HepG2 (cell line): ENCODE results near the gene MIB1. TPM values are rescaled to one million over a fixed set of nuclear protein-coding genes. Genes with fewer than 3 reads are reported as not detected.

Experiments used
- ATAC-seq: fragments of 200-7000 bp; cut with Tn5 transposase; 3 replicates; pipeline ENCODE4 v1.9.1; 2020; ENCODE audit warnings: mild to moderate bottlenecking, moderate library complexity
- BruUV-seq: library from RNA; stranded (reverse); fragments of 400-500 nt; replicated peaks from 2 replicates; lab custom pipeline; 2021; lab: Mats Ljungman, UMichigan
- CTCF ChIA-PET: fragments of 300-600 bp; formaldehyde crosslinking; extraction: SDS; loops from one replicate; lab custom pipeline; 2021; ENCODE audit warnings: low total read pairs, inconsistent platforms, low intra/inter-chr PET ratio; lab: Yijun Ruan, JAX
- POLR2A ChIA-PET: fragments of 350-600 bp; sonication (Branson Sonifier 250); formaldehyde crosslinking; loops from one replicate; lab custom pipeline; 2020; ENCODE audit warnings: antibody characterized with exemption, inconsistent platforms; lab: Yijun Ruan, JAX
- DNase-seq: peaks from one replicate; pipeline ENCODE4 v3.0.0-alpha.2; 2015; ENCODE audit warnings: low spot score
- FAIRE-seq: peaks from 3 replicates; lab custom pipeline; 2011; peaks lifted over from hg19 to GRCh38; lab: Jason Lieb, UNC
- H2AFZ ChIP-seq: one replicate; pipeline ENCODE4 v1.6.1; 2011; ENCODE audit warnings: low read length, inconsistent platforms
- H3K27ac ChIP-seq: fragments of 300-600 bp; 3 replicates; pipeline ENCODE4 v1.8.0; 2011; ENCODE audit warnings: mixed run types, mild to moderate bottlenecking, mixed read lengths, low read length, inconsistent platforms; ENCODE audit not compliant: insufficient read depth; ENCODE audit errors: extremely low read length
- H3K27me3 ChIP-seq, 2 experiments: fragments of 200-600 bp in 1 of 2; 2 replicates in 1 of 2; 3 replicates in 1 of 2; pipeline versions ENCODE4 v1.6.0 to v1.8.0; 2011; ENCODE audit warnings: low read length in 2 of 2, mild to moderate bottlenecking in 2 of 2, moderate library complexity in 2 of 2, inconsistent platforms in 1 of 2; ENCODE audit not compliant: insufficient read depth in 2 of 2, control insufficient read depth in 1 of 2
- H3K36me3 ChIP-seq, 2 experiments: fragments of 200-600 bp in 1 of 2; replicated peaks in 1 of 2; 2 replicates in 1 of 2; 3 replicates in 1 of 2; pipeline versions ENCODE4 v1.5.1 to v1.8.0; 2011; ENCODE audit warnings: low read length in 2 of 2, inconsistent platforms in 1 of 2; ENCODE audit not compliant: insufficient read depth in 2 of 2, control insufficient read depth in 1 of 2
- H3K4me1 ChIP-seq: 2 replicates; pipeline ENCODE4 v1.5.1; 2012; ENCODE audit warnings: low read length, inconsistent platforms; ENCODE audit not compliant: insufficient read depth
- H3K4me2 ChIP-seq: 2 replicates; pipeline ENCODE4 v1.6.0; 2011; ENCODE audit warnings: low read depth, low read length, inconsistent platforms
- H3K4me3 ChIP-seq, 3 experiments: fragments of 200-600 bp in 1 of 3; sonication (generic), shearing (Covaris generic) in 1 of 3; replicated peaks in 1 of 3; 2 replicates each; pipeline ENCODE4 v1.5.1; 2011 to 2016; ENCODE audit warnings: low read length in 3 of 3, inconsistent platforms in 2 of 3, low read depth in 2 of 3, mild to moderate bottlenecking in 2 of 3, control low read depth in 1 of 3, mixed read lengths in 1 of 3; ENCODE audit not compliant: insufficient read depth in 1 of 3
- H3K79me2 ChIP-seq: one replicate; pipeline ENCODE4 v1.6.1; 2011; ENCODE audit warnings: low read length, inconsistent platforms; ENCODE audit not compliant: insufficient read depth
- H3K9ac ChIP-seq: 2 replicates; pipeline ENCODE4 v1.6.0; 2011; ENCODE audit warnings: mild to moderate bottlenecking, low read depth, low read length, inconsistent platforms; ENCODE audit not compliant: insufficient read depth
- H3K9me3 ChIP-seq: 2 replicates; pipeline ENCODE4 v1.5.1; 2012; ENCODE audit warnings: mild to moderate bottlenecking, low read length
- H4K20me1 ChIP-seq: 2 replicates; pipeline ENCODE4 v1.6.0; 2011; ENCODE audit warnings: inconsistent platforms, mild to moderate bottlenecking, low read length, moderate library complexity; ENCODE audit not compliant: insufficient read depth
- BORCS8-MEF2B ChIP-seq: sonication (generic); formaldehyde crosslinking; IDR thresholded peaks from 2 replicates; pipeline ENCODE4 v1.8.0; 2022; ENCODE audit warnings: mild to moderate bottlenecking, missing genetic modification reagents
- CTCF ChIP-seq: sonication (generic); formaldehyde crosslinking; IDR thresholded peaks from 2 replicates; pipeline ENCODE4 v1.5.0; 2020; ENCODE audit warnings: mild to moderate bottlenecking, missing genetic modification reagents, moderate library complexity
- GABPA ChIP-seq, 2 experiments: IDR thresholded peaks; 2 replicates each; pipeline ENCODE4 v1.6.1; 2011 to 2016; ENCODE audit warnings: low read depth in 2 of 2, low read length in 1 of 2, missing biosample characterization in 1 of 2, missing genetic modification characterization in 1 of 2
- KAT7 ChIP-seq: IDR thresholded peaks from 2 replicates; pipeline ENCODE4 v1.6.1; 2018; ENCODE audit warnings: borderline replicate concordance, missing compliant biosample characterization
- MIXL1 ChIP-seq: IDR thresholded peaks from 2 replicates; pipeline ENCODE4 v1.6.1; 2016
- RBFOX2 ChIP-seq: fragments of 200-400 bp; formaldehyde crosslinking; IDR thresholded peaks from 2 replicates; pipeline ENCODE4 v1.6.1; 2017; ENCODE audit warnings: low read depth, mild to moderate bottlenecking, low read length
- SSRP1 ChIP-seq: IDR thresholded peaks from 2 replicates; pipeline ENCODE4 v1.6.1; 2016; ENCODE audit warnings: control low read depth
- TFDP1 ChIP-seq: IDR thresholded peaks from 2 replicates; pipeline ENCODE4 v1.6.1; 2016; ENCODE audit warnings: missing compliant biosample characterization, missing genetic modification reagents, borderline replicate concordance
- U2AF2 ChIP-seq: fragments of 200-400 bp; formaldehyde crosslinking; IDR thresholded peaks from 2 replicates; pipeline ENCODE4 v1.6.1; 2017; ENCODE audit warnings: low read depth, mild to moderate bottlenecking, low read length
- ZNF121 ChIP-seq: sonication (generic); formaldehyde crosslinking; IDR thresholded peaks from 2 replicates; pipeline ENCODE4 v1.5.0; 2020; ENCODE audit warnings: mild to moderate bottlenecking, missing genetic modification reagents
- ZNF558 ChIP-seq: sonication (generic); formaldehyde crosslinking; IDR thresholded peaks from 2 replicates; pipeline ENCODE4 v1.9.0; 2022; ENCODE audit warnings: mild to moderate bottlenecking, missing genetic modification reagents, borderline replicate concordance
- ZNF770 ChIP-seq: sonication (generic); formaldehyde crosslinking; IDR thresholded peaks from 2 replicates; pipeline ENCODE4 v1.5.0; 2020; ENCODE audit warnings: mild to moderate bottlenecking, missing genetic modification reagents
- ZNF816 ChIP-seq: sonication (generic); formaldehyde crosslinking; IDR thresholded peaks from 2 replicates; pipeline ENCODE4 v1.8.0; 2022; ENCODE audit warnings: missing genetic modification reagents, mild to moderate bottlenecking, borderline replicate concordance
- WGBS: methylation state at CpG from one replicate; pipeline ENCODE4 v1.1.6; 2017; ENCODE audit warnings: low lambda C conversion rate; 5-methylcytosine and 5-hydroxymethylcytosine counted together
- in situ Hi-C: cut with HindIII; loops from 2 replicates; pipeline ENCODE4 v1.10.0; 2017; ENCODE audit warnings: low pct_unique_long_range_greater_than_20kb; ENCODE audit not compliant: extremely low pct_ligation_motif_present
- intact Hi-C: fragments of 100-400 bp; cut with micrococcal nuclease; formaldehyde crosslinking; loops from one replicate; pipeline ENCODE4 v1.10.0; 2022; ENCODE audit not compliant: unreplicated experiment
- polyA plus RNA-seq, 8 experiments: library from polyadenylated mRNA; depleted of rRNA in 3 of 8; stranded (reverse) in 7 of 8; unstranded in 1 of 8; fragments of >200 nt; fragmentation: Illumina TruSeq in 4 of 8; extraction: Trizol in 4 of 8; gene quantifications; 2 replicates each; pipeline versions ENCODE4 v1.2.1 to v1.2.3, GENCODE V29; 2011 to 2016; ENCODE audit warnings: low read depth in 4 of 8, missing spikeins in 1 of 8, mixed read lengths in 1 of 8; ENCODE audit not compliant: insufficient read depth in 1 of 8
- total RNA-seq, 5 experiments: library from RNA; depleted of rRNA; stranded (reverse); fragments of >200 nt; fragmentation: Illumina TruSeq; extraction: Trizol; gene quantifications; 2 replicates each; pipeline ENCODE4 v1.2.3, GENCODE V29; 2016; ENCODE audit warnings: low read depth in 1 of 5

The MIB1 gene
- total and polyA plus RNA-seq, 2 of the 13 experiments (the other 11 are each of a cell fraction or from before 2014, with no cell fraction given): 12.0 to 47.0 TPM

DNA sequence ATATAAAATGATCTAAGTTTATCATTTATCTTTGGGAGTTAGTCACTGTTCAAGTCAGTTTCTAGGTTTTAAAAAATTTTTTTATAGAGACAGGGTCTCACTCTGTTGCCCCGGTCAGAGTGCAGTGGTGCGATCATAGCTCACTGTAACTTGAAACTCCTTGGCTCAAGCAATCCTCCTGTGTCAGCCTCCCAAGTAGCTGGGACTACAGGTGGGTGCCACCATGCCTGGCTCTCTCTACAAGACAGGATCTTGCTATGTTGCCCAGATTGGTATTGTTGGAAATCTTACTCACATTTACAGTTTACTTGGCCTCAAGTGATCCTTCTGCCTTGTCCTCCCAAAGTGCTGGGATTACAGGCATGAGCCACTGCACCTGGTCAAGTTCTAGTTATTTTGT, 74.5 kb downstream of the MIB1 start:
- no peak for DNase-seq
- in situ Hi-C loops: no loop called here
- intact Hi-C loops: no loop called here
- TF ChIP-seq BORCS8-MEF2B (CRISPR knock-in tag): no peak
- peak; percentile 23; the same call in 1 of the 2 replicates for TF ChIP-seq ZNF121
- TF ChIP-seq RBFOX2: no peak
- ChIA-PET POLR2A (no interaction called here), CTCF (no interaction called here)
- Histone ChIP-seq H3K27ac (no peak overlapping the region), H3K4me1 (no peaks in the 10 kb centered on the region), H3K36me3 (peaks cover 7 to 37% of the 10 kb centered on the region in 2 experiments; a peak in 4 of 5 replicates), H3K79me2 (no peaks in the 10 kb centered on the region), H3K9ac (no peak overlapping the region), H3K27me3 (no peaks in the 10 kb centered on the region), H4K20me1 (no peaks in the 10 kb centered on the region), H2AFZ (no peak overlapping the region), H3K4me2 (no peak overlapping the region), H3K4me3 (no peak overlapping the region), H3K9me3 (peaks cover 4% of the 10 kb centered on the region; the same call in 1 of the 2 replicates)
- no peak for FAIRE-seq
- WGBS: 100% methylated on average over 2 of the region's 2 CpGs
- no peak for ATAC-seq
- BruUV-seq: no TSS peak

GRCh38 chr18:21820033-21820810, 79.6 kb downstream of the MIB1 start:
- intact Hi-C loops: no loop called here
- no peaks in the 10 kb centered on the region for H3K79me2 ChIP-seq
- peaks cover 7 to 28% of the 10 kb centered on the region in 2 experiments; a peak in 4 of 5 replicates for H3K36me3 ChIP-seq
- WGBS: 76% methylated on average over 2 of the region's 2 CpGs
- DNase-seq (peak; percentile 8), FAIRE-seq (peak; percentile 12), ATAC-seq (no peak)
- H3K4me3 ChIP-seq: no peak overlapping the region
- no TSS peak for BruUV-seq
- H2AFZ ChIP-seq: no peak overlapping the region
- ChIA-PET CTCF (no interaction called here), POLR2A (no interaction called here)
- H3K4me2 ChIP-seq: no peak overlapping the region
- H4K20me1 ChIP-seq: no peaks in the 10 kb centered on the region
- no peaks in the 10 kb centered on the region for H3K4me1 ChIP-seq
- H3K27ac ChIP-seq: no peak overlapping the region
- no peaks in the 10 kb centered on the region for H3K27me3 ChIP-seq
- H3K9ac ChIP-seq: no peak overlapping the region
- no peaks in the 10 kb centered on the region for H3K9me3 ChIP-seq
- in situ Hi-C loops: no loop called here
- TF ChIP-seq CTCF (CRISPR knock-in tag): peak; percentile 27; the same call in 1 of the 2 replicates
- TF ChIP-seq MIXL1: no peak
- TF ChIP-seq KAT7: no peak
- no peak for TF ChIP-seq ZNF558
- TF ChIP-seq SSRP1 (CRISPR knock-in tag): no peak
- TF ChIP-seq TFDP1: no peak
- no peak for TF ChIP-seq ZNF816 (CRISPR knock-in tag)
- no peak for TF ChIP-seq U2AF2
- TF ChIP-seq ZNF770 (CRISPR knock-in tag): no peak
- no peak for TF ChIP-seq GABPA (IDR thresholded peaks at IDR 0.05; ENCODE audit: low read depth, low read length)
- TF ChIP-seq GABPA (CRISPR knock-in tag; IDR thresholded peaks at IDR 0.05; ENCODE audit: low read depth): no peak
